ENCODE data around the gene ZFR.
"Not testable (repeated sequence)": the region's sequence is repeated elsewhere in the genome, so short reads cannot be mapped to it uniquely, and the experiment has no call there.

Gene ZFR

GRCh38 chr5:32317041-32317440, 127.5 kb downstream of the ZFR start:
- DNase-seq: no peak

- no peak for DNase-seq
Measured at GRCh38 chr5:32315221-32316014, 129.1 kb downstream of the ZFR start.

DNA sequence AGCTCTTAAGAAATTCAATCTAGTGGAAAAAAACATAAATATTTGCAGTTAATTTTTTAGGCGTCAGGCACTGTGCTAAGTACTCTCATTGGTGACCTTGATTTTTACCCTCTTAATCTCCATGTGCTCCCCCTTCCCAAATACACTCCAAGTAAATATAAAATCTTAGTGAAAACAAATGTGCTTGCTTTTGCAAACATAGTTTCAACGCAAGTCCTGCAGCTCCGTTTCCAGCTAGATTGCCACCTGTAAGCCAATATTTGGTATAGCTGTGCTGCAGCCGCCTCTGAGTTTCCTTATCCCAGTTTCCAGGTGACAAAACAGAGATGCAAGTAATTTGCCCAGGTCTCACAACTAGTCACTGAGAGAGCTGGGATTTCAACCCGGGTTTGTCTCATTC, 129.9 kb downstream of the ZFR start:
- DNase-seq: no peak

- DNase-seq: not testable (repeated sequence)
Measured at GRCh38 chr5:32314152-32314488, 130.4 kb downstream of the ZFR start.

DNA sequence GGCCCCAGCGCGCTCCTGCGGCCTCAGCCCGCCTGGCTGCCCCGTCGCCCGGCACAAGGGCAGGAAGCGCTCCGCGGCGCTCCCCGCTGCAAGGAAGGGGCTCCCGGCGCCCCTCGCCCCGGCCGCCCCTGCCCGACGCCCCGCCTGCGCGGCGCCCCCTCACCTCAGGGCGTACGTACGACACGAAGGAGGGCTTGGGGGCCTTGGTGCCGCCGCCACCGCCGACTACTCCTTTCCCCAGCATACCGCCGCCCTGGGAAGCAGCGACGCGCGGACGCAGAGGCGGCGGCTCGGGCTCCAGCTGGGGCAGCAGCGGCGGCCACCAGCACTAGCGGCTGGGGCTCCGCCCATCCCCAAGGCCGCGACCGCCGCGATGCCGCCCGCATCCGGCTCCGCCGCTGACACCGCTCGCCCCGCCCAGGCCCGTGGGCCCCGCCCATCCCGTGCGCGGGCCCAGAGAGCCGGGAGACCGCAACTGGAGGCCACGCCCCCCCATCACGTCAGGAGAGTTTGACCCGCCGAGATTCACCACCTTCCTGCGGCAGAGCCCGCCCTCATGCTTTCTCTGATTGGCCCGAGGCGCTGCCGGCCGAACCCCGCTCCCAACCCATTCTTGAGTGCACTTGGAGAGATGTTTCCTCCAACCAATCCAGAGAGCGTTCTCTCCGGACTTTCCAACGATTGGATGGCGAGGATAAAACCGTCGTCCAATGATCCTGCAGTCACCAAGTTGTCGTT, 131.8 kb downstream of the ZFR start, which contains the start of gene MTMR12:
Gene MTMR12 (minus strand): TSS at position 345 of the 738 bp plus-strand sequence. CDS start 101 bp downstream, at position 244.
- peak; percentile 100 for DNase-seq

- DNase-seq: peak; percentile 73
Measured at GRCh38 chr5:32312197-32312594, 132.3 kb downstream of the ZFR start.

DNA sequence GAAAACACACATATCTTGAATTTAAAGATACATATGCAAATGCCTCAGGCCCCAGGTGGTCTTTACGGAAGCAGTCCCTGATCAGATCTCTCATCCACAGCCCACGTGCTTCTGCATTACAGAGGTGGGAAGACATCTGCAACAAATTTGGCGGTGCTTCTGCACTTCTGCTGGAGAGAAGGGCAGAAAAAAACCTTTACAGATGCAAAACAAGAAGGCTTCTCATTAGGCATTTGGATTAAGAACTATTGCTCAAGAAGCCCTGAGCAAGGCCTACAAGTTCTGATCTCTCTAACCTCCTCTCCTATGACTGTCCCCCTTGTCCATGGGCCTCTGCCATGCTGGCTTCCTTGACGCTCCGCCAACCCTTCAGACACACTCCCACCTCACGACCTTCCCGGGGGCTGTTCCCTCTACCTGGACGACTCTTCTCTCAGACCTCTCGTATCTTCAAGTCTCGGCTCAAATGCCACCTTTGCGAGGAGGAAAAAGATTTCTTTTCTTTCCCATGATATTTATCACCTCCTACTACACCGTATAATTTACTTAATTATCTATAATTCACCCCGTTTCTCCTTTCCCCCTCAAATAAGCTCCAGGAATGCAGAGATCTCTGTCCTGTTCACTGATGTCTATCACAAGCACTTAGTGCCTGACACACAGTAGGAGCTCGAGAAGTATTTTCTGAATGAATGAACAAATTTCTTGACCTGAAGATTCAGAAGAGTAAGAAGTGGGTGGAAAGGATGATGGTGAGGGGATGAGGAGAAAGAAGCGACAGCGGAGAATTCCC, 132.9 kb downstream of the ZFR start:
- DNase-seq: no peak

- DNase-seq: peak; percentile 44
Measured at GRCh38 chr5:32309761-32310160, 134.8 kb downstream of the ZFR start.

- DNase-seq: no peak
Measured at GRCh38 chr5:32308946-32309345, 135.6 kb downstream of the ZFR start.

GRCh38 chr5:32307769-32308194, 136.8 kb downstream of the ZFR start:
- DNase-seq: no peak

DNA sequence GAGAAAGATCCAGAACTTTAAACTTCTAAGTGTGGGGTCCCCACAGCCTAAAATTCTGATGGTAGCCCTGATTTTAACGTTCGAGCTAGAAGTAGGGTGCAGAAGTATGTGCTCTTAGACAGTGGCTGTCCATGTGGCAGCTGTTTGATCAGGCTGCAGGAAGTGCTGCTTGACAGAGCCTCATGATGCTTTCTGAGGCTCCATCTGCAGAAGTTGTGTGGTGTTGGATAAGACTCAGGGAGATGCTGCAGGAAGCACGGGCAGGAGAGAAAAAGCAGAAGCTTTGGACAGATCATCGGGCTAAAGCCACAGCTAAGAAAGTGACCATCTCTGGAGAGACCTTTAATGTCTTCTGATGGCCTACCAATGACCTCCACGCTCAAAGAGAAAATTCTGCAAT, 139.9 kb downstream of the ZFR start:
- peak; percentile 87 for DNase-seq
